Activated naive CD4-positive, alpha-beta T cell treated with anti-CD3 and anti-CD28 coated beads for 36 hours (primary cell): Measurements from ENCODE around the gene PCDHGA12. TPM values are rescaled to one million over a fixed set of nuclear protein-coding genes. Genes with fewer than 3 reads are reported as not detected.

Experiments used
- CTCF ChIA-PET: fragments of 350-600 bp; sonication (Branson Sonifier 250); formaldehyde crosslinking; loops from one replicate; lab custom pipeline; 2021; ENCODE audit warnings: antibody characterized with exemption; lab: Charles Lee
- DNase-seq: peaks from one replicate; pipeline ENCODE4 v3.0.0-alpha.2; 2020
- H3K27ac Mint-ChIP-seq: one replicate; pipeline ENCODE4 v1.8.0; 2021; ENCODE audit warnings: mild to moderate bottlenecking, mixed read lengths
- H3K27me3 Mint-ChIP-seq: one replicate; pipeline ENCODE4 v1.8.0; 2021; ENCODE audit warnings: low read depth, mixed read lengths
- H3K36me3 Mint-ChIP-seq: one replicate; pipeline ENCODE4 v1.8.0; 2021; ENCODE audit warnings: low read depth, mixed read lengths
- H3K4me1 Mint-ChIP-seq: one replicate; pipeline ENCODE4 v1.8.0; 2021; ENCODE audit warnings: low read depth, mixed read lengths
- H3K4me3 Mint-ChIP-seq: one replicate; pipeline ENCODE4 v1.8.0; 2021; ENCODE audit warnings: mild to moderate bottlenecking, moderate library complexity, mixed read lengths
- H3K9me3 Mint-ChIP-seq: one replicate; pipeline ENCODE4 v1.8.0; 2021; ENCODE audit warnings: mixed read lengths
- intact Hi-C: fragments of 100-400 bp; cut with micrococcal nuclease; formaldehyde crosslinking; loops from one replicate; pipeline ENCODE4 v1.15.1; 2023
- total RNA-seq, 2 experiments: library from RNA; stranded (reverse); gene quantifications; one replicate each; pipeline ENCODE4 v1.2.3, GENCODE V29; 2021

PCDHGA12 gene
- total RNA-seq, 2 experiments from 2014 or later: not detected

DNA sequence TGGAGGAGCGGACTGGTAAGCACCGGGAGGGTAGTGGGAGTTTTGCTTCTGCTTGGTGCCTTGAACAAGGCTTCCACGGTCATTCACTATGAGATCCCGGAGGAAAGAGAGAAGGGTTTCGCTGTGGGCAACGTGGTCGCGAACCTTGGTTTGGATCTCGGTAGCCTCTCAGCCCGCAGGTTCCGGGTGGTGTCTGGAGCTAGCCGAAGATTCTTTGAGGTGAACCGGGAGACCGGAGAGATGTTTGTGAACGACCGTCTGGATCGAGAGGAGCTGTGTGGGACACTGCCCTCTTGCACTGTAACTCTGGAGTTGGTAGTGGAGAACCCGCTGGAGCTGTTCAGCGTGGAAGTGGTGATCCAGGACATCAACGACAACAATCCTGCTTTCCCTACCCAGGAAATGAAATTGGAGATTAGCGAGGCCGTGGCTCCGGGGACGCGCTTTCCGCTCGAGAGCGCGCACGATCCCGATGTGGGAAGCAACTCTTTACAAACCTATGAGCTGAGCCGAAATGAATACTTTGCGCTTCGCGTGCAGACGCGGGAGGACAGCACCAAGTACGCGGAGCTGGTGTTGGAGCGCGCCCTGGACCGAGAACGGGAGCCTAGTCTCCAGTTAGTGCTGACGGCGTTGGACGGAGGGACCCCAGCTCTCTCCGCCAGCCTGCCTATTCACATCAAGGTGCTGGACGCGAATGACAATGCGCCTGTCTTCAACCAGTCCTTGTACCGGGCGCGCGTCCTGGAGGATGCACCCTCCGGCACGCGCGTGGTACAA is 46.0 kb downstream of the PCDHGA12 start:
- CTCF ChIA-PET: interaction anchor here (1.1 to 2.8 kb wide), 10 partner anchors 12 to 82 kb away, joined by 3 to 9 read pairs (median 6); partner anchors contain the start of genes PCDHGA10, PCDHGA12, PCDHGB6 and PCDHGC5
- Mint-ChIP-seq H3K4me3 (peak overlapping the region; percentile 86), H3K27me3 (peaks cover 55% of the 10 kb centered on the region), H3K4me1 (peaks cover 20% of the 10 kb centered on the region), H3K27ac (no peak overlapping the region), H3K9me3 (no peaks in the 10 kb centered on the region), H3K36me3 (no peaks in the 10 kb centered on the region)
- peak; percentile 31 for DNase-seq
- intact Hi-C loops: loop anchor here (2.0 to 5.0 kb wide), 2 partner anchors 54 to 88 kb away; partner anchors contain the start of gene PCDHGA11

DNA sequence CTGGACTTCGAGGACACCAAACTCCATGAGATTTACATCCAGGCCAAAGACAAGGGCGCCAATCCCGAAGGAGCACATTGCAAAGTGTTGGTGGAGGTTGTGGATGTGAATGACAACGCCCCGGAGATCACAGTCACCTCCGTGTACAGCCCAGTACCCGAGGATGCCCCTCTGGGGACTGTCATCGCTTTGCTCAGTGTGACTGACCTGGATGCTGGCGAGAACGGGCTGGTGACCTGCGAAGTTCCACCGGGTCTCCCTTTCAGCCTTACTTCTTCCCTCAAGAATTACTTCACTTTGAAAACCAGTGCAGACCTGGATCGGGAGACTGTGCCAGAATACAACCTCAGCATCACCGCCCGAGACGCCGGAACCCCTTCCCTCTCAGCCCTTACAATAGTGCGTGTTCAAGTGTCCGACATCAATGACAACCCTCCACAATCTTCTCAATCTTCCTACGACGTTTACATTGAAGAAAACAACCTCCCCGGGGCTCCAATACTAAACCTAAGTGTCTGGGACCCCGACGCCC is 46.8 kb downstream of the PCDHGA12 start:
- DNase-seq: no peak
- H3K9me3 Mint-ChIP-seq: no peaks in the 10 kb centered on the region
- peaks cover 55% of the 10 kb centered on the region for H3K27me3 Mint-ChIP-seq
- H3K4me3 Mint-ChIP-seq: peak overlapping the region; percentile 86
- CTCF ChIA-PET: interaction anchor here (1.8 to 2.3 kb wide), 3 partner anchors 36 to 81 kb away, joined by 6 to 8 read pairs (median 8); partner anchors contain the start of gene PCDHGA10
- no peaks in the 10 kb centered on the region for H3K36me3 Mint-ChIP-seq
- H3K4me1 Mint-ChIP-seq: peaks cover 20% of the 10 kb centered on the region
- intact Hi-C loops: loop anchor here (2.0 to 5.0 kb wide), 2 partner anchors 55 to 88 kb away; partner anchors contain the start of gene PCDHGA11
- H3K27ac Mint-ChIP-seq: no peak overlapping the region

DNA sequence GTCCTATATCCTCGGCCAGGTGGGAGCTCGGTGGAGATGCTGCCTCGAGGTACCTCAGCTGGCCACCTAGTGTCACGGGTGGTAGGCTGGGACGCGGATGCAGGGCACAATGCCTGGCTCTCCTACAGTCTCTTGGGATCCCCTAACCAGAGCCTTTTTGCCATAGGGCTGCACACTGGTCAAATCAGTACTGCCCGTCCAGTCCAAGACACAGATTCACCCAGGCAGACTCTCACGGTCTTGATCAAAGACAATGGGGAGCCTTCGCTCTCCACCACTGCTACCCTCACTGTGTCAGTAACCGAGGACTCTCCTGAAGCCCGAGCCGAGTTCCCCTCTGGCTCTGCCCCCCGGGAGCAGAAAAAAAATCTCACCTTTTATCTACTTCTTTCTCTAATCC is 47.5 kb downstream of the PCDHGA12 start:
- Mint-ChIP-seq H3K36me3 (no peaks in the 10 kb centered on the region), H3K9me3 (no peaks in the 10 kb centered on the region), H3K4me1 (peaks cover 20% of the 10 kb centered on the region), H3K27me3 (peaks cover 59% of the 10 kb centered on the region), H3K27ac (no peak overlapping the region), H3K4me3 (peak overlapping the region; percentile 86)
- DNase-seq: no peak
- intact Hi-C loops: loop anchor here (2.0 to 5.0 kb wide), 2 partner anchors 56 to 87 kb away; partner anchors contain the start of gene PCDHGA11
- CTCF ChIA-PET: interaction anchor here (0.6 to 2.0 kb wide), 4 partner anchors 44 to 91 kb away, joined by 3 to 6 read pairs (median 3); partner anchors contain the start of genes PCDHGA10 and PCDHGB4

DNA sequence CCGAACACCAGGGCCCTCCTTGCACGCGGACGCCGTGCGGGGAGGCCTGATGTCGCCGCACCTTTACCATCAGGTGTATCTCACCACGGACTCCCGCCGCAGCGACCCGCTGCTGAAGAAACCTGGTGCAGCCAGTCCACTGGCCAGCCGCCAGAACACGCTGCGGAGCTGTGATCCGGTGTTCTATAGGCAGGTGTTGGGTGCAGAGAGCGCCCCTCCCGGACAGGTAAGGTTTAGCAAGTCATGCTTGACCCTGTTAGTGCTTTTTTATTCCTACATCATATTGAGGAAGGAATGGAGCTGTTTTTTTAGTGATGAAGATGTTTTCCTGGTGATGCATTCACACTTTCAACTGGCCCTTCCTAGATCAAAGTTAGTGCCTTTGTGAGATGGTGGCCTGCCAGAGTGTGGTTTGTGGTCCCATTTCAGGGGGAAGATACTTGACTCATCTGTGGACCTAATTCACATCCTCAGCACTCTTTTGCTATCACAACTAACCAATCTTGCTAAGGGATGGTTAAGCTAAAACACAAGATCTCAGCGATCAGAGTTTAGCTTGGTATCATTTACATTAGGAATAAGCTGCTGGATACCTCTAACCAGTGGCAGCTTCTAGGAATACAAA is 48.1 kb downstream of the PCDHGA12 start:
- Mint-ChIP-seq H3K36me3 (no peaks in the 10 kb centered on the region), H3K4me1 (peaks cover 20% of the 10 kb centered on the region), H3K9me3 (no peaks in the 10 kb centered on the region), H3K27me3 (peaks cover 66% of the 10 kb centered on the region), H3K27ac (no peak overlapping the region), H3K4me3 (no peak overlapping the region)
- CTCF ChIA-PET: interaction anchor here (0.6 to 2.0 kb wide), 6 partner anchors 10 to 91 kb away, joined by 3 to 6 read pairs (median 3); partner anchors contain the start of genes PCDHGA10 and PCDHGB4
- intact Hi-C loops: loop anchor here (5.0 kb wide), 1 partner anchor 56 kb away; the partner anchor contains the start of gene PCDHGA11
- no peak for DNase-seq

DNA sequence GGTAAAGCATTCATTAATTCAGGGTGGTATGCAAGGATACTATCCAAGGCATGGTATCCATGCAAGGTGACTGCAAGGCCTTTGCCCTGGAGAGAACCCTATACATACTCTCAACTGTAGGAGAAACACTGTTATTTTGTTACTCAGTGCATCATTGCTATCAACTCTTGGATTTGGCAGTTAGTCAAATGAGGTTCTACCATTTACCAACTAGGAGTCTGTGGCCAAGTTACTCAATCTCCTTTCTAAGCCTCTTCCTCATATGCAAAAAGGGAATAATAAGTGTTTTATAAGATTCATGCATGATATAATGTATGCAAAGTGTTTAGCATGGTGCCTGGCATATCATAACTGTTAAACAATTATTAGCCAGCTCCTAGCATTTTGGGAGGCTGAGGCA is 49.5 kb downstream of the PCDHGA12 start:
- no peak overlapping the region for H3K4me3 Mint-ChIP-seq
- CTCF ChIA-PET: interaction anchor here (1.1 kb wide), 1 partner anchor 66 kb away, joined by 3 read pairs; no protein-coding TSS in a partner anchor
- peaks cover 23% of the 10 kb centered on the region for H3K4me1 Mint-ChIP-seq
- no peaks in the 10 kb centered on the region for H3K9me3 Mint-ChIP-seq
- H3K27me3 Mint-ChIP-seq: peaks cover 79% of the 10 kb centered on the region
- intact Hi-C loops: loop anchor here (5.0 kb wide), 1 partner anchor 57 kb away; the partner anchor contains the start of gene PCDHGA11
- no peaks in the 10 kb centered on the region for H3K36me3 Mint-ChIP-seq
- DNase-seq: no peak
- H3K27ac Mint-ChIP-seq: no peak overlapping the region

Other genes starting within 250 kb of the PCDHGA12 start
- not detected for gene PCDHB16, start 248.1 kb upstream of the PCDHGA12 start, total RNA-seq
- gene PCDHB9, start 243.3 kb upstream of the PCDHGA12 start, total RNA-seq: not detected
- gene PCDHB10, start 238.2 kb upstream of the PCDHGA12 start, total RNA-seq: not detected
- not detected for gene PCDHB11, start 230.9 kb upstream of the PCDHGA12 start, total RNA-seq
- gene PCDHB12, start 221.8 kb upstream of the PCDHGA12 start, total RNA-seq: not detected
- gene PCDHB13, start 216.6 kb upstream of the PCDHGA12 start, total RNA-seq: not detected
- gene PCDHB14, start 207.2 kb upstream of the PCDHGA12 start, total RNA-seq: not detected
- not detected for gene PCDHB15, start 185.1 kb upstream of the PCDHGA12 start, total RNA-seq
- not detected for gene SLC25A2, start 126.5 kb upstream of the PCDHGA12 start, total RNA-seq
- gene TAF7, start 109.7 kb upstream of the PCDHGA12 start, total RNA-seq: 10 to 100 TPM; 57.0 to 57.9 TPM
- gene PCDHGA1, start 100.0 kb upstream of the PCDHGA12 start, total RNA-seq: not detected
- not detected for gene PCDHGA2, start 91.7 kb upstream of the PCDHGA12 start, total RNA-seq
- gene PCDHGA3, start 86.7 kb upstream of the PCDHGA12 start, total RNA-seq: not detected
- not detected for gene PCDHGB1, start 80.4 kb upstream of the PCDHGA12 start, total RNA-seq
- not detected for gene PCDHGA4, start 75.5 kb upstream of the PCDHGA12 start, total RNA-seq
- not detected for gene PCDHGB2, start 70.5 kb upstream of the PCDHGA12 start, total RNA-seq
- gene PCDHGA5, start 66.3 kb upstream of the PCDHGA12 start, total RNA-seq: under 1 TPM in 1 of 2 experiments, not detected in 1; 0.05 TPM
- gene PCDHGB3, start 60.3 kb upstream of the PCDHGA12 start, total RNA-seq: under 1 TPM in 1 of 2 experiments, not detected in 1; 0.07 TPM
- gene PCDHGA6, start 56.6 kb upstream of the PCDHGA12 start, total RNA-seq: under 1 TPM; 0.05 to 0.07 TPM
- gene PCDHGA7, start 47.8 kb upstream of the PCDHGA12 start, total RNA-seq: not detected
- not detected for gene PCDHGB4, start 42.8 kb upstream of the PCDHGA12 start, total RNA-seq
- not detected for gene PCDHGA8, start 37.9 kb upstream of the PCDHGA12 start, total RNA-seq
- gene PCDHGB5, start 32.6 kb upstream of the PCDHGA12 start, total RNA-seq: under 1 TPM in 1 of 2 experiments, not detected in 1; 0.12 TPM
- under 1 TPM in 1 of 2 experiments, not detected in 1; 0.07 TPM for gene PCDHGA9, start 27.7 kb upstream of the PCDHGA12 start, total RNA-seq
- gene PCDHGB6, start 22.5 kb upstream of the PCDHGA12 start, total RNA-seq: under 1 TPM in 1 of 2 experiments, not detected in 1; 0.05 TPM
- gene PCDHGA10, start 17.5 kb upstream of the PCDHGA12 start, total RNA-seq: under 1 TPM in 1 of 2 experiments, not detected in 1; 0.05 TPM
- not detected for gene PCDHGB7, start 12.8 kb upstream of the PCDHGA12 start, total RNA-seq
- under 1 TPM; 0.10 to 0.17 TPM for gene PCDHGA11, start 9.5 kb upstream of the PCDHGA12 start, total RNA-seq
- gene PCDHGC3, start 45.5 kb downstream of the PCDHGA12 start, total RNA-seq: under 1 TPM; 0.12 to 0.17 TPM
- gene PCDHGC4, start 54.5 kb downstream of the PCDHGA12 start, total RNA-seq: not detected
- not detected for gene PCDHGC5, start 58.6 kb downstream of the PCDHGA12 start, total RNA-seq
- gene DIAPH1, start 188.5 kb downstream of the PCDHGA12 start, total RNA-seq: 100 to 1,000 TPM; 165 to 169 TPM
- gene HDAC3, start 206.3 kb downstream of the PCDHGA12 start, total RNA-seq: 10 to 100 TPM; 52.1 to 55.6 TPM
- gene RELL2, start 206.5 kb downstream of the PCDHGA12 start, total RNA-seq: 10 to 100 TPM; 20.9 to 21.1 TPM
- 10 to 100 TPM; 28.9 to 29.6 TPM for gene FCHSD1, start 220.9 kb downstream of the PCDHGA12 start, total RNA-seq